AG04449 (cell line): ENCODE data around the gene TSPEAR.

Experiments used
- CTCF ChIA-PET: fragments of 350-600 bp; formaldehyde crosslinking; extraction: SDS; loops from one replicate; lab custom pipeline; 2021; ENCODE audit warnings: antibody characterized with exemption; lab: Yijun Ruan, JAX
- POLR2A ChIA-PET: fragments of 400-600, 350-600 bp; formaldehyde crosslinking; extraction: SDS; loops from one replicate; lab custom pipeline; 2020; ENCODE audit warnings: antibody characterized with exemption, inconsistent platforms; lab: Yijun Ruan, JAX
- DNase-seq: peaks from one replicate; pipeline ENCODE4 v3.0.0-alpha.2; 2010; ENCODE audit warnings: low read depth, low spot score
- H3K4me3 ChIP-seq: 2 replicates; pipeline ENCODE4 v1.5.1; 2011; ENCODE audit warnings: low read depth, mild to moderate bottlenecking, control low read depth, low read length
- TF ChIP-seq, protein P1 (sequence below): IDR thresholded peaks from one replicate; pipeline ENCODE4 v1.5.1; 2011; ENCODE audit warnings: mild to moderate bottlenecking, moderate library complexity, low read length, control low read depth, inconsistent platforms; ENCODE audit not compliant: insufficient read depth; ENCODE audit errors: missing control alignments

TSPEAR gene

DNA sequence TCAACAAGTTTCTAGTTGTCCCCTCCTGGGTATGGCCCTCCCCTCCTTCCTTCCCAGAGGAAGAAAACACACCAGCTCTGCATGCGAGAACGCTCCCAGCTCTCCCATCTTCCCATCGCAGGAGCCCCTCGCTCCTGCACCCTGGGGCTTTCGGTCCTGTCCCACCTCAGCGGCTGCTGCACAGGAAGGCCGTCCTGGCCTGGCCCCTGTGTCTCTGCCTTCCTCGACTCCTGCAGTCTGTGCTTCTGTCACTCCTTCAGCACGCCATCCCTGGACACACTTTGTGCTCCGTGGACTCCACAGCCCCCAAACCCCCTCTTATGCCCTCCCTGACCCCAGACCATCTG, 194.6 kb downstream of the TSPEAR start:
- no peak for DNase-seq
- no peak overlapping the region for H3K4me3 ChIP-seq
- POLR2A ChIA-PET, result no interaction called here
- CTCF ChIA-PET, result no interaction called here
- TF ChIP-seq, protein P1, sequence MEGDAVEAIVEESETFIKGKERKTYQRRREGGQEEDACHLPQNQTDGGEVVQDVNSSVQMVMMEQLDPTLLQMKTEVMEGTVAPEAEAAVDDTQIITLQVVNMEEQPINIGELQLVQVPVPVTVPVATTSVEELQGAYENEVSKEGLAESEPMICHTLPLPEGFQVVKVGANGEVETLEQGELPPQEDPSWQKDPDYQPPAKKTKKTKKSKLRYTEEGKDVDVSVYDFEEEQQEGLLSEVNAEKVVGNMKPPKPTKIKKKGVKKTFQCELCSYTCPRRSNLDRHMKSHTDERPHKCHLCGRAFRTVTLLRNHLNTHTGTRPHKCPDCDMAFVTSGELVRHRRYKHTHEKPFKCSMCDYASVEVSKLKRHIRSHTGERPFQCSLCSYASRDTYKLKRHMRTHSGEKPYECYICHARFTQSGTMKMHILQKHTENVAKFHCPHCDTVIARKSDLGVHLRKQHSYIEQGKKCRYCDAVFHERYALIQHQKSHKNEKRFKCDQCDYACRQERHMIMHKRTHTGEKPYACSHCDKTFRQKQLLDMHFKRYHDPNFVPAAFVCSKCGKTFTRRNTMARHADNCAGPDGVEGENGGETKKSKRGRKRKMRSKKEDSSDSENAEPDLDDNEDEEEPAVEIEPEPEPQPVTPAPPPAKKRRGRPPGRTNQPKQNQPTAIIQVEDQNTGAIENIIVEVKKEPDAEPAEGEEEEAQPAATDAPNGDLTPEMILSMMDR, result no peak

GRCh38 chr21:44516342-44516741, 195.0 kb downstream of the TSPEAR start:
- no peak for DNase-seq
- H3K4me3 ChIP-seq, result no peak overlapping the region
- TF ChIP-seq, protein P1, result no peak
- ChIA-PET POLR2A (no interaction called here), CTCF (interaction anchor here (0.9 kb wide), 1 partner anchor 277 kb away, joined by 3 read pairs; no protein-coding TSS in a partner anchor)

GRCh38 chr21:44515359-44516165, 195.8 kb downstream of the TSPEAR start:
- TF ChIP-seq, protein P1, result no peak
- POLR2A ChIA-PET, result no interaction called here
- CTCF ChIA-PET, result interaction anchor here (0.9 to 1.3 kb wide), 2 partner anchors 10 to 278 kb away, joined by 3 to 4 read pairs; no protein-coding TSS in a partner anchor
- no peak for DNase-seq
- H3K4me3 ChIP-seq, result no peak overlapping the region

- no peak overlapping the region for H3K4me3 ChIP-seq
- DNase-seq, result no peak
- POLR2A ChIA-PET, result no interaction called here
- TF ChIP-seq, protein P1, result no peak
- CTCF ChIA-PET, result interaction anchor here (1.3 kb wide), 1 partner anchor 9 kb away, joined by 4 read pairs; no protein-coding TSS in a partner anchor
These were observed 196.5 kb downstream of the TSPEAR start for GRCh38 chr21:44514746-44515358.

DNA sequence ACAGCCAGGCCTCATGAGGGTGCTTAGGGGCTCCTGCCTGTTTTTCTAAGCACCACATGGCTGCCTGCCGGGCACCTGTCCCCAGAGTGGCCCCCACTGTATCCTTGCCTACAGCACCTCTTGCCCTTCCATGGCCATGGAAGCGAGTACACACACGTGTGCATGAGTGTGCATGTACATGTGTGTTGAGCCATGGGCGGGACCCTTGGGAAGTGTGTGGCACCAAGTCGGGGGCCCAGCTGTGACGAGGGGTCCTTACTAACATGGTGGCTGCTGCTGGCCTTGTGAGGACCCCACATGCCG, 197.2 kb downstream of the TSPEAR start:
- no peak overlapping the region for H3K4me3 ChIP-seq
- TF ChIP-seq, protein P1, result no peak
- DNase-seq, result no peak
- CTCF ChIA-PET, result interaction anchor here (1.3 to 1.7 kb wide), 2 partner anchors 9 to 283 kb away, joined by 3 to 4 read pairs; no protein-coding TSS in a partner anchor
- POLR2A ChIA-PET, result no interaction called here

- no peak for DNase-seq
- TF ChIP-seq, protein P1, result no peak
- CTCF ChIA-PET, result interaction anchor here (1.7 to 4.1 kb wide), 3 partner anchors 229 to 283 kb away, joined by 3 to 37 read pairs (median 6); no protein-coding TSS in a partner anchor
- no peak overlapping the region for H3K4me3 ChIP-seq
- POLR2A ChIA-PET, result no interaction called here
These were observed 197.8 kb downstream of the TSPEAR start for GRCh38 chr21:44513389-44514217.
